Measurements from ENCODE around the gene ASPDH. TPM values are rescaled to one million over a fixed set of nuclear protein-coding genes. Genes with fewer than 3 reads are reported as not detected.

ASPDH gene
- total and polyA plus RNA-seq, 7 donors, result not detected

GRCh38 chr19:50555450-50556281, 42.0 kb upstream of the ASPDH start:
- H3K27ac ChIP-seq, result no peak overlapping the region
- H3K27me3 ChIP-seq, result peaks cover 15 to 71% (median 56%) of the 10 kb centered on the region in 3 donors
- peaks cover 0 to 16% (median 12%) of the 10 kb centered on the region in 4 donors for H3K4me1 ChIP-seq
- intact Hi-C loops (cut with DNase I), result loop anchor here (5.0 kb wide), 1 partner anchor 188 kb away; the partner anchor contains the start of gene NAPSA
- no peak for TF ChIP-seq POLR2A (IDR thresholded peaks at IDR 0.05)
- TF ChIP-seq POLR2AphosphoS5 (IDR thresholded peaks at IDR 0.05), result no peak
- no peak for TF ChIP-seq EP300 (IDR thresholded peaks at IDR 0.05)
- TF ChIP-seq CTCF (IDR thresholded peaks at IDR 0.05), result no peak
- H3K9me3 ChIP-seq, result no peaks in the 10 kb centered on the region
- no peaks in the 10 kb centered on the region for H3K36me3 ChIP-seq
- no peak for DNase-seq
- WGBS, 2 donors, result 32 to 34% methylated on average over 28 of the region's 28 CpGs
- peak overlapping the region in 3 of 4 donors; percentile 20 to 44 (median 44) for H3K4me3 ChIP-seq

- H3K9me3 ChIP-seq, result no peaks in the 10 kb centered on the region
- H3K27ac ChIP-seq, result no peak overlapping the region
- no peak overlapping the region for H3K4me3 ChIP-seq
- intact Hi-C loops (cut with DNase I), result loop anchor here (5.0 kb wide), 1 partner anchor 188 kb away; the partner anchor contains the start of gene NAPSA
- WGBS, 2 donors, result 67 to 70% methylated on average over 12 of the region's 12 CpGs
- peaks cover 0 to 16% (median 12%) of the 10 kb centered on the region in 4 donors for H3K4me1 ChIP-seq
- H3K27me3 ChIP-seq, result peaks cover 15 to 73% (median 56%) of the 10 kb centered on the region in 3 donors
- TF ChIP-seq POLR2A (IDR thresholded peaks at IDR 0.05), result no peak
- no peak for TF ChIP-seq CTCF (IDR thresholded peaks at IDR 0.05)
- no peak for TF ChIP-seq EP300 (IDR thresholded peaks at IDR 0.05)
- TF ChIP-seq POLR2AphosphoS5 (IDR thresholded peaks at IDR 0.05), result no peak
- DNase-seq, result no peak
- no peaks in the 10 kb centered on the region for H3K36me3 ChIP-seq
Measured at GRCh38 chr19:50555033-50555432, 41.3 kb upstream of the ASPDH start.

GRCh38 chr19:50554212-50554611, 40.5 kb upstream of the ASPDH start:
- H3K27ac ChIP-seq, result no peak overlapping the region
- intact Hi-C loops (cut with DNase I), result no loop called here
- peaks cover 15 to 81% (median 63%) of the 10 kb centered on the region in 3 donors for H3K27me3 ChIP-seq
- 76 to 87% methylated on average over 10 of the region's 10 CpGs for WGBS, 2 donors
- H3K9me3 ChIP-seq, result no peaks in the 10 kb centered on the region
- TF ChIP-seq POLR2A (IDR thresholded peaks at IDR 0.05), result no peak
- TF ChIP-seq EP300 (IDR thresholded peaks at IDR 0.05), result no peak
- TF ChIP-seq CTCF (IDR thresholded peaks at IDR 0.05), result no peak
- TF ChIP-seq POLR2AphosphoS5 (IDR thresholded peaks at IDR 0.05), result no peak
- no peak overlapping the region for H3K4me3 ChIP-seq
- no peak for DNase-seq
- no peaks in the 10 kb centered on the region for H3K36me3 ChIP-seq
- H3K4me1 ChIP-seq, result peaks cover 0 to 16% (median 12%) of the 10 kb centered on the region in 4 donors

GRCh38 chr19:50553134-50553703, 39.5 kb upstream of the ASPDH start:
- Histone ChIP-seq H3K9me3 (no peaks in the 10 kb centered on the region), H3K27ac (no peak overlapping the region), H3K4me1 (peaks cover 0 to 16% (median 12%) of the 10 kb centered on the region in 4 donors), H3K4me3 (no peak overlapping the region), H3K36me3 (no peaks in the 10 kb centered on the region), H3K27me3 (peaks cover 15 to 91% (median 64%) of the 10 kb centered on the region in 3 donors)
- intact Hi-C loops (cut with DNase I), result no loop called here
- DNase-seq, result no peak
- 77 to 79% methylated on average over 19 of the region's 19 CpGs for WGBS, 2 donors
- TF ChIP-seq EP300 (IDR thresholded peaks at IDR 0.05), result no peak
- no peak for TF ChIP-seq POLR2A (IDR thresholded peaks at IDR 0.05)
- no peak for TF ChIP-seq CTCF (IDR thresholded peaks at IDR 0.05)
- no peak for TF ChIP-seq POLR2AphosphoS5 (IDR thresholded peaks at IDR 0.05)
